Body of pancreas (tissue), 4 donors: Measurements from ENCODE around the gene GATAD2A.

Source experiments
- CTCF ChIP-seq, 7 experiments: fragments of 450-650 bp in 4 of 7; fragments of 200-600 bp in 3 of 7; sonication (generic) in 3 of 7; IDR thresholded peaks; one replicate each; pipeline ENCODE4 v1.5.1; 2016 to 2019; ENCODE audit warnings: antibody characterized with exemption in 7 of 7
- POLR2A ChIP-seq, 3 donors: fragments of 450-650 bp; IDR thresholded peaks; one replicate each; pipeline ENCODE4 v1.6.1; 2016; ENCODE audit warnings: antibody characterized with exemption in 3 of 3, mild to moderate bottlenecking in 2 of 3

DNA sequence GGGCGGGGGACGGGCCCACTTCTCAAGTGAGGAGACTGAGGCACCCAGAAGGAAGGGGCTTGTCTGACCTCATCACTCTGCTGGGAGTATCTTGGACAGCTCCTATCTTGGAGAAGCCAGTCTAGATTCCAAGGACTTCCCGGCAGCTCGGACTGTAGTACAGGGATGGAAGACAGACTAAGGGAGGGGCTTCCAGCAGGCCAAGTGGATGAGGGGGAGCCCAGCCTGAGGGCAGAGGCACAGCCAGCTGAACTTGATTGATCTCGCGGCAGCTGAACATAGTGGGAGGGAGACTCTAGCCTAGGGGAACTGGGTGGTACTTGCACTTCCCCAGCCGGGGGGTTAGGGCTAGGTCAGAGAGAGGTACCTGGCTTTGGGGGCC is 133.3 kb downstream of the GATAD2A start:
- TF ChIP-seq POLR2A (IDR thresholded peaks at IDR 0.05) (no peak), CTCF (IDR thresholded peaks at IDR 0.05) (no peak)
